OCI-LY3 (cell line): Measurements from ENCODE around the gene GRAMD4.

Source experiments
- H2AFZ ChIP-seq: fragments of 200-600, 300-600 bp; shearing (Covaris generic); 2 replicates; pipeline ENCODE4 v1.6.0; 2014; ENCODE audit warnings: antibody characterized with exemption, low read depth, low read length
- H3K27ac ChIP-seq: fragments of 200-600, 300-600 bp; sonication (generic); 2 replicates; pipeline ENCODE4 v1.5.1; 2014; ENCODE audit warnings: mild to moderate bottlenecking, low read length, moderate library complexity, mixed read lengths
- H3K27me3 ChIP-seq: fragments of 200-600, 300-600 bp; sonication (generic); 2 replicates; pipeline ENCODE4 v1.6.1; 2014; ENCODE audit warnings: low read depth, low read length, mixed read lengths
- H3K36me3 ChIP-seq: fragments of 200-600, 300-600 bp; sonication (generic); replicated peaks from 2 replicates; pipeline ENCODE3; 2014; ENCODE audit warnings: low read depth, low read length, mixed read lengths
- H3K4me1 ChIP-seq: fragments of 300-600, 200-600 bp; sonication (generic); 2 replicates; pipeline ENCODE4 v1.6.1; 2014; ENCODE audit warnings: low read length, mixed read lengths
- H3K4me2 ChIP-seq: fragments of 200-600, 300-600 bp; sonication (generic); 2 replicates; pipeline ENCODE4 v1.6.1; 2014; ENCODE audit warnings: low read length, mixed read lengths
- H3K4me3 ChIP-seq: fragments of 300-600, 200-600 bp; sonication (generic); 2 replicates; pipeline ENCODE4 v1.5.1; 2014; ENCODE audit warnings: antibody characterized with exemption, mild to moderate bottlenecking, low read length, moderate library complexity
- H3K79me2 ChIP-seq: fragments of 300-600, 200-600 bp; shearing (Covaris generic); 2 replicates; pipeline ENCODE4 v1.6.1; 2014; ENCODE audit warnings: mild to moderate bottlenecking, low read length, mixed read lengths
- H3K9ac ChIP-seq: fragments of 300-600, 200-600 bp; shearing (Covaris generic); 2 replicates; pipeline ENCODE4 v1.6.0; 2014; ENCODE audit warnings: mild to moderate bottlenecking, low read length, moderate library complexity
- H3K9me3 ChIP-seq: fragments of 200-600, 300-600 bp; shearing (Covaris generic); 2 replicates; pipeline ENCODE4 v1.6.1; 2014; ENCODE audit warnings: low read length, mixed read lengths; ENCODE audit not compliant: insufficient read depth
- H4K20me1 ChIP-seq: fragments of 200-600, 300-600 bp; sonication (generic); 2 replicates; pipeline ENCODE4 v1.6.1; 2016; ENCODE audit warnings: low read length, mixed read lengths; ENCODE audit not compliant: insufficient read depth
- CTCF ChIP-seq: fragments of 200-600, 300-600 bp; sonication (generic); IDR thresholded peaks from 2 replicates; pipeline ENCODE4 v1.5.1; 2014; ENCODE audit warnings: antibody characterized with exemption, low read length, low read depth
- EZH2phosphoT487 ChIP-seq: fragments of 200-600 bp; shearing (Covaris generic); IDR thresholded peaks from 2 replicates; pipeline ENCODE4 v1.6.1; 2018; ENCODE audit warnings: antibody characterized with exemption, mixed run types, low read depth

Gene GRAMD4

GRCh38 chr22:46687460-46687859, 67.3 kb downstream of the GRAMD4 start:
- Histone ChIP-seq H3K9me3 (no peaks in the 10 kb centered on the region), H3K36me3 (peaks cover 58% of the 10 kb centered on the region), H2AFZ (no peak overlapping the region), H3K27ac (no peak overlapping the region), H4K20me1 (peaks cover 5% of the 10 kb centered on the region; the same call in 1 of the 2 replicates), H3K4me2 (no peak overlapping the region), H3K79me2 (no peaks in the 10 kb centered on the region), H3K4me3 (no peak overlapping the region), H3K4me1 (peaks cover 35% of the 10 kb centered on the region), H3K9ac (no peak overlapping the region), H3K27me3 (no peaks in the 10 kb centered on the region)
- TF ChIP-seq EZH2phosphoT487, result no peak
- no peak for TF ChIP-seq CTCF

GRCh38 chr22:46688949-46689348, 68.8 kb downstream of the GRAMD4 start:
- H3K36me3 ChIP-seq, result peaks cover 60% of the 10 kb centered on the region
- H2AFZ ChIP-seq, result no peak overlapping the region
- H3K4me1 ChIP-seq, result peaks cover 21% of the 10 kb centered on the region
- H3K4me3 ChIP-seq, result no peak overlapping the region
- H4K20me1 ChIP-seq, result peaks cover 10% of the 10 kb centered on the region
- H3K4me2 ChIP-seq, result no peak overlapping the region
- H3K27ac ChIP-seq, result no peak overlapping the region
- no peak overlapping the region for H3K9ac ChIP-seq
- H3K9me3 ChIP-seq, result no peaks in the 10 kb centered on the region
- no peaks in the 10 kb centered on the region for H3K27me3 ChIP-seq
- no peaks in the 10 kb centered on the region for H3K79me2 ChIP-seq
- no peak for TF ChIP-seq EZH2phosphoT487
- no peak for TF ChIP-seq CTCF

- peaks cover 67% of the 10 kb centered on the region for H3K36me3 ChIP-seq
- H2AFZ ChIP-seq, result no peak overlapping the region
- H3K9ac ChIP-seq, result no peak overlapping the region
- no peak for TF ChIP-seq EZH2phosphoT487
- TF ChIP-seq CTCF, result no peak
- no peak overlapping the region for H3K4me3 ChIP-seq
- no peak overlapping the region for H3K4me2 ChIP-seq
- no peaks in the 10 kb centered on the region for H3K79me2 ChIP-seq
- H3K4me1 ChIP-seq, result peaks cover 9% of the 10 kb centered on the region
- peaks cover 12% of the 10 kb centered on the region for H4K20me1 ChIP-seq
- H3K9me3 ChIP-seq, result no peaks in the 10 kb centered on the region
- no peaks in the 10 kb centered on the region for H3K27me3 ChIP-seq
- no peak overlapping the region for H3K27ac ChIP-seq
Measured at GRCh38 chr22:46690146-46690545, 70.0 kb downstream of the GRAMD4 start.

- Histone ChIP-seq H4K20me1 (peaks cover 7% of the 10 kb centered on the region; the same call in 1 of the 2 replicates), H3K36me3 (peaks cover 67% of the 10 kb centered on the region), H3K9ac (no peak overlapping the region), H3K4me2 (no peak overlapping the region), H2AFZ (no peak overlapping the region), H3K27ac (no peak overlapping the region), H3K9me3 (no peaks in the 10 kb centered on the region), H3K79me2 (no peaks in the 10 kb centered on the region), H3K4me1 (no peaks in the 10 kb centered on the region), H3K4me3 (no peak overlapping the region), H3K27me3 (no peaks in the 10 kb centered on the region)
- TF ChIP-seq CTCF (no peak), EZH2phosphoT487 (no peak)
Measured at GRCh38 chr22:46691571-46691970, 71.4 kb downstream of the GRAMD4 start.
